ENCODE results near the gene GJB6. TPM values are rescaled to one million over a fixed set of nuclear protein-coding genes. Genes with fewer than 3 reads are reported as not detected.

GJB6 gene
- total RNA-seq, 1 experiment from 2014 or later, result not detected

GRCh38 chr13:20249913-20250312 lies 17.8 kb upstream of the GJB6 start:
- no peaks in the 10 kb centered on the region for H3K9me3 ChIP-seq (ENCODE audit: insufficient read depth, low read depth)
- H2AFZ ChIP-seq, result no peak overlapping the region
- H3F3A ChIP-seq (ENCODE audit: insufficient read depth, low read depth), result no peaks in the 10 kb centered on the region
- ChIA-PET CTCF (no interaction called here), POLR2A (ENCODE audit: unreplicated experiment) (no interaction called here)
- no peaks in the 10 kb centered on the region for H3K9me2 ChIP-seq (ENCODE audit: insufficient read depth)
- H3K27me3 ChIP-seq (ENCODE audit: insufficient read depth, low read depth), result no peaks in the 10 kb centered on the region
- intact Hi-C loops (cut with micrococcal nuclease; ENCODE audit: unreplicated experiment), result no loop called here
- H3K4me1 ChIP-seq (replicated peaks; ENCODE audit: insufficient read depth), result no peaks in the 10 kb centered on the region
- TF ChIP-seq CTCF (conservative IDR thresholded peaks at IDR 0.05) (no peak), EZH2 (IDR thresholded peaks at IDR 0.05; ENCODE audit: low read depth) (no peak)
- H3K4me3 ChIP-seq, result no peak overlapping the region
- no TSS peak for BruUV-seq (replicated peaks)
- no peaks in the 10 kb centered on the region for H3K79me2 ChIP-seq (ENCODE audit: low read depth)
- H3K4me2 ChIP-seq, result no peak overlapping the region
- H3K36me3 ChIP-seq (ENCODE audit: low read depth), result no peaks in the 10 kb centered on the region
- no peaks in the 10 kb centered on the region for H4K20me1 ChIP-seq (ENCODE audit: insufficient read depth)
- H3K27ac ChIP-seq, result no peak overlapping the region
- no peak for DNase-seq

GRCh38 chr13:20247963-20248362 lies 15.8 kb upstream of the GJB6 start:
- Histone ChIP-seq H3K4me1 (replicated peaks; ENCODE audit: insufficient read depth) (no peaks in the 10 kb centered on the region), H3K27ac (no peak overlapping the region), H3K9me3 (ENCODE audit: insufficient read depth, low read depth) (no peaks in the 10 kb centered on the region), H4K20me1 (ENCODE audit: insufficient read depth) (no peaks in the 10 kb centered on the region), H2AFZ (no peak overlapping the region), H3F3A (ENCODE audit: insufficient read depth, low read depth) (no peaks in the 10 kb centered on the region), H3K9me2 (ENCODE audit: insufficient read depth) (no peaks in the 10 kb centered on the region), H3K4me3 (no peak overlapping the region), H3K27me3 (ENCODE audit: insufficient read depth, low read depth) (no peaks in the 10 kb centered on the region), H3K4me2 (no peak overlapping the region), H3K36me3 (ENCODE audit: low read depth) (no peaks in the 10 kb centered on the region), H3K79me2 (ENCODE audit: low read depth) (no peaks in the 10 kb centered on the region)
- POLR2A ChIA-PET (ENCODE audit: unreplicated experiment), result no interaction called here
- no TSS peak for BruUV-seq (replicated peaks)
- TF ChIP-seq CTCF (conservative IDR thresholded peaks at IDR 0.05) (no peak), EZH2 (IDR thresholded peaks at IDR 0.05; ENCODE audit: low read depth) (no peak)
- CTCF ChIA-PET, result no interaction called here
- no peak for DNase-seq
- intact Hi-C loops (cut with micrococcal nuclease; ENCODE audit: unreplicated experiment), result no loop called here

- Histone ChIP-seq H4K20me1 (ENCODE audit: insufficient read depth) (no peaks in the 10 kb centered on the region), H3F3A (ENCODE audit: insufficient read depth, low read depth) (no peaks in the 10 kb centered on the region), H3K27me3 (ENCODE audit: insufficient read depth, low read depth) (no peaks in the 10 kb centered on the region), H3K36me3 (ENCODE audit: low read depth) (no peaks in the 10 kb centered on the region), H3K27ac (no peak overlapping the region), H3K9me3 (ENCODE audit: insufficient read depth, low read depth) (no peaks in the 10 kb centered on the region), H3K9me2 (ENCODE audit: insufficient read depth) (no peaks in the 10 kb centered on the region), H3K4me1 (replicated peaks; ENCODE audit: insufficient read depth) (no peaks in the 10 kb centered on the region), H3K79me2 (ENCODE audit: low read depth) (no peaks in the 10 kb centered on the region), H3K4me2 (no peak overlapping the region), H2AFZ (no peak overlapping the region), H3K4me3 (no peak overlapping the region)
- ChIA-PET POLR2A (ENCODE audit: unreplicated experiment) (no interaction called here), CTCF (no interaction called here)
- intact Hi-C loops (cut with micrococcal nuclease; ENCODE audit: unreplicated experiment), result no loop called here
- no peak for DNase-seq
- BruUV-seq (replicated peaks), result no TSS peak
- TF ChIP-seq EZH2 (IDR thresholded peaks at IDR 0.05; ENCODE audit: low read depth) (no peak), CTCF (conservative IDR thresholded peaks at IDR 0.05) (no peak)
These were observed 15.3 kb upstream of the GJB6 start for GRCh38 chr13:20247403-20247802.

Measured in PC-9 (cell line).